HepG2 (cell line): ENCODE measurements around the gene PLCB1. TPM values are rescaled to one million over a fixed set of nuclear protein-coding genes. Genes with fewer than 3 reads are reported as not detected.

ENCODE experiments used
- ATAC-seq: fragments of 200-7000 bp; cut with Tn5 transposase; 3 replicates; pipeline ENCODE4 v1.9.1; 2020; ENCODE audit warnings: mild to moderate bottlenecking, moderate library complexity
- BruUV-seq: library from RNA; stranded (reverse); fragments of 400-500 nt; replicated peaks from 2 replicates; lab custom pipeline; 2021; lab: Mats Ljungman, UMichigan
- CTCF ChIA-PET: fragments of 300-600 bp; formaldehyde crosslinking; extraction: SDS; loops from one replicate; lab custom pipeline; 2021; ENCODE audit warnings: low total read pairs, inconsistent platforms, low intra/inter-chr PET ratio; lab: Yijun Ruan, JAX
- POLR2A ChIA-PET: fragments of 350-600 bp; sonication (Branson Sonifier 250); formaldehyde crosslinking; loops from one replicate; lab custom pipeline; 2020; ENCODE audit warnings: antibody characterized with exemption, inconsistent platforms; lab: Yijun Ruan, JAX
- DNase-seq: peaks from one replicate; pipeline ENCODE4 v3.0.0-alpha.2; 2015; ENCODE audit warnings: low spot score
- FAIRE-seq: peaks from 3 replicates; lab custom pipeline; 2011; peaks lifted over from hg19 to GRCh38; lab: Jason Lieb, UNC
- H2AFZ ChIP-seq: one replicate; pipeline ENCODE4 v1.6.1; 2011; ENCODE audit warnings: low read length, inconsistent platforms
- H3K27ac ChIP-seq: fragments of 300-600 bp; 3 replicates; pipeline ENCODE4 v1.8.0; 2011; ENCODE audit warnings: mixed run types, mild to moderate bottlenecking, mixed read lengths, low read length, inconsistent platforms; ENCODE audit not compliant: insufficient read depth; ENCODE audit errors: extremely low read length
- H3K27me3 ChIP-seq, 2 experiments: fragments of 200-600 bp in 1 of 2; 2 replicates in 1 of 2; 3 replicates in 1 of 2; pipeline versions ENCODE4 v1.6.0 to v1.8.0; 2011; ENCODE audit warnings: low read length in 2 of 2, mild to moderate bottlenecking in 2 of 2, moderate library complexity in 2 of 2, inconsistent platforms in 1 of 2; ENCODE audit not compliant: insufficient read depth in 2 of 2, control insufficient read depth in 1 of 2
- H3K36me3 ChIP-seq, 2 experiments: fragments of 200-600 bp in 1 of 2; replicated peaks in 1 of 2; 2 replicates in 1 of 2; 3 replicates in 1 of 2; pipeline versions ENCODE4 v1.5.1 to v1.8.0; 2011; ENCODE audit warnings: low read length in 2 of 2, inconsistent platforms in 1 of 2; ENCODE audit not compliant: insufficient read depth in 2 of 2, control insufficient read depth in 1 of 2
- H3K4me1 ChIP-seq: 2 replicates; pipeline ENCODE4 v1.5.1; 2012; ENCODE audit warnings: low read length, inconsistent platforms; ENCODE audit not compliant: insufficient read depth
- H3K4me2 ChIP-seq: 2 replicates; pipeline ENCODE4 v1.6.0; 2011; ENCODE audit warnings: low read depth, low read length, inconsistent platforms
- H3K4me3 ChIP-seq, 3 experiments: fragments of 200-600 bp in 1 of 3; sonication (generic), shearing (Covaris generic) in 1 of 3; replicated peaks in 1 of 3; 2 replicates each; pipeline ENCODE4 v1.5.1; 2011 to 2016; ENCODE audit warnings: low read length in 3 of 3, inconsistent platforms in 2 of 3, low read depth in 2 of 3, mild to moderate bottlenecking in 2 of 3, control low read depth in 1 of 3, mixed read lengths in 1 of 3; ENCODE audit not compliant: insufficient read depth in 1 of 3
- H3K79me2 ChIP-seq: one replicate; pipeline ENCODE4 v1.6.1; 2011; ENCODE audit warnings: low read length, inconsistent platforms; ENCODE audit not compliant: insufficient read depth
- H3K9ac ChIP-seq: 2 replicates; pipeline ENCODE4 v1.6.0; 2011; ENCODE audit warnings: mild to moderate bottlenecking, low read depth, low read length, inconsistent platforms; ENCODE audit not compliant: insufficient read depth
- H3K9me3 ChIP-seq: 2 replicates; pipeline ENCODE4 v1.5.1; 2012; ENCODE audit warnings: mild to moderate bottlenecking, low read length
- H4K20me1 ChIP-seq: 2 replicates; pipeline ENCODE4 v1.6.0; 2011; ENCODE audit warnings: inconsistent platforms, mild to moderate bottlenecking, low read length, moderate library complexity; ENCODE audit not compliant: insufficient read depth
- CBX1 ChIP-seq: IDR thresholded peaks from one replicate; pipeline ENCODE4 v1.6.1; 2016; ENCODE audit warnings: antibody characterized with exemption, low read depth
- ELF4 ChIP-seq: sonication (generic); formaldehyde crosslinking; IDR thresholded peaks from 2 replicates; pipeline ENCODE4 v1.5.0; 2020; ENCODE audit warnings: missing genetic modification reagents, mild to moderate bottlenecking, moderate library complexity, borderline replicate concordance
- GZF1 ChIP-seq: sonication (generic); formaldehyde crosslinking; IDR thresholded peaks from 2 replicates; pipeline ENCODE4 v1.5.1; 2020; ENCODE audit warnings: mild to moderate bottlenecking, missing genetic modification reagents
- HIVEP1 ChIP-seq: sonication (generic); formaldehyde crosslinking; IDR thresholded peaks from 2 replicates; pipeline ENCODE4 v1.4.0; 2020; ENCODE audit warnings: mild to moderate bottlenecking, missing genetic modification reagents
- HNF4G ChIP-seq, 2 experiments: sonication (generic) in 1 of 2; formaldehyde crosslinking in 1 of 2; IDR thresholded peaks; 2 replicates each; pipeline versions ENCODE4 v1.4.0 to v1.6.1; 2011 to 2020; ENCODE audit warnings: borderline replicate concordance in 2 of 2, low read depth in 2 of 2, mild to moderate bottlenecking in 2 of 2, low read length in 1 of 2, missing genetic modification reagents in 1 of 2, moderate library complexity in 1 of 2
- IKZF4 ChIP-seq: sonication (generic); formaldehyde crosslinking; IDR thresholded peaks from 2 replicates; pipeline ENCODE4 v1.5.1; 2020; ENCODE audit warnings: borderline replicate concordance, mild to moderate bottlenecking, low read depth, missing genetic modification reagents; ENCODE audit errors: not compliant biosample characterization
- PLSCR1 ChIP-seq: sonication (generic); formaldehyde crosslinking; IDR thresholded peaks from 2 replicates; pipeline ENCODE4 v1.5.0; 2020; ENCODE audit warnings: missing genetic modification reagents, mild to moderate bottlenecking, borderline replicate concordance
- RORA ChIP-seq: sonication (generic); formaldehyde crosslinking; IDR thresholded peaks from 2 replicates; pipeline ENCODE4 v1.5.0; 2020; ENCODE audit warnings: mild to moderate bottlenecking, missing genetic modification reagents, moderate library complexity
- TCF12 ChIP-seq, 2 experiments: fragments of 450-650 bp in 1 of 2; sonication (generic) in 1 of 2; formaldehyde crosslinking in 1 of 2; IDR thresholded peaks; 2 replicates each; pipeline versions ENCODE4 v1.6.1 to v1.8.0; 2017 to 2022; ENCODE audit warnings: antibody characterized with exemption in 1 of 2, mild to moderate bottlenecking in 1 of 2, missing genetic modification reagents in 1 of 2, moderate library complexity in 1 of 2
- TFDP2 ChIP-seq: sonication (generic); formaldehyde crosslinking; IDR thresholded peaks from 2 replicates; pipeline ENCODE4 v1.4.0; 2020; ENCODE audit warnings: missing genetic modification reagents
- ZBTB1 ChIP-seq: sonication (generic); formaldehyde crosslinking; IDR thresholded peaks from 2 replicates; pipeline ENCODE4 v1.4.0; 2020; ENCODE audit warnings: missing genetic modification reagents, borderline replicate concordance
- ZNF124 ChIP-seq: sonication (generic); formaldehyde crosslinking; IDR thresholded peaks from 2 replicates; pipeline ENCODE4 v1.4.0; 2020; ENCODE audit warnings: missing genetic modification reagents
- ZNF256 ChIP-seq: sonication (generic); formaldehyde crosslinking; conservative IDR thresholded peaks from 2 replicates; pipeline ENCODE4 v1.4.0; 2020; ENCODE audit warnings: missing genetic modification reagents
- ZNF547 ChIP-seq: sonication (generic); formaldehyde crosslinking; IDR thresholded peaks from 2 replicates; pipeline ENCODE4 v1.5.1; 2020; ENCODE audit warnings: mild to moderate bottlenecking, missing genetic modification reagents
- ZNF841 ChIP-seq: sonication (generic); formaldehyde crosslinking; IDR thresholded peaks from 2 replicates; pipeline ENCODE4 v1.8.1; 2023; ENCODE audit warnings: missing genetic modification reagents, borderline replicate concordance
- ZNF879 ChIP-seq: sonication (generic); formaldehyde crosslinking; IDR thresholded peaks from 2 replicates; pipeline ENCODE4 v1.8.1; 2023; ENCODE audit warnings: missing genetic modification reagents
- WGBS: methylation state at CpG from one replicate; pipeline ENCODE4 v1.1.6; 2017; ENCODE audit warnings: low lambda C conversion rate; 5-methylcytosine and 5-hydroxymethylcytosine counted together
- in situ Hi-C: cut with HindIII; loops from 2 replicates; pipeline ENCODE4 v1.10.0; 2017; ENCODE audit warnings: low pct_unique_long_range_greater_than_20kb; ENCODE audit not compliant: extremely low pct_ligation_motif_present
- intact Hi-C: fragments of 100-400 bp; cut with micrococcal nuclease; formaldehyde crosslinking; loops from one replicate; pipeline ENCODE4 v1.10.0; 2022; ENCODE audit not compliant: unreplicated experiment
- polyA plus RNA-seq, 8 experiments: library from polyadenylated mRNA; depleted of rRNA in 3 of 8; stranded (reverse) in 7 of 8; unstranded in 1 of 8; fragments of >200 nt; fragmentation: Illumina TruSeq in 4 of 8; extraction: Trizol in 4 of 8; gene quantifications; 2 replicates each; pipeline versions ENCODE4 v1.2.1 to v1.2.3, GENCODE V29; 2011 to 2016; ENCODE audit warnings: low read depth in 4 of 8, missing spikeins in 1 of 8, mixed read lengths in 1 of 8; ENCODE audit not compliant: insufficient read depth in 1 of 8
- total RNA-seq, 5 experiments: library from RNA; depleted of rRNA; stranded (reverse); fragments of >200 nt; fragmentation: Illumina TruSeq; extraction: Trizol; gene quantifications; 2 replicates each; pipeline ENCODE4 v1.2.3, GENCODE V29; 2016; ENCODE audit warnings: low read depth in 1 of 5
- TF ChIP-seq, protein P1 (sequence below): fragments of 450-650 bp; IDR thresholded peaks from 2 replicates; pipeline ENCODE4 v1.6.1; 2016
- TF ChIP-seq, protein P2 (sequence below): IDR thresholded peaks from 2 replicates; pipeline ENCODE4 v1.6.1; 2016; ENCODE audit warnings: mild to moderate bottlenecking
- TF ChIP-seq, protein P3 (sequence below): sonication (generic); formaldehyde crosslinking; IDR thresholded peaks from 2 replicates; pipeline ENCODE4 v1.8.1; 2023; ENCODE audit warnings: mild to moderate bottlenecking, missing genetic modification reagents, borderline replicate concordance

Gene PLCB1
- total and polyA plus RNA-seq, 2 of the 13 experiments (the other 11 are each of a cell fraction or from before 2014, with no cell fraction given): 42.4 to 55.9 TPM

DNA sequence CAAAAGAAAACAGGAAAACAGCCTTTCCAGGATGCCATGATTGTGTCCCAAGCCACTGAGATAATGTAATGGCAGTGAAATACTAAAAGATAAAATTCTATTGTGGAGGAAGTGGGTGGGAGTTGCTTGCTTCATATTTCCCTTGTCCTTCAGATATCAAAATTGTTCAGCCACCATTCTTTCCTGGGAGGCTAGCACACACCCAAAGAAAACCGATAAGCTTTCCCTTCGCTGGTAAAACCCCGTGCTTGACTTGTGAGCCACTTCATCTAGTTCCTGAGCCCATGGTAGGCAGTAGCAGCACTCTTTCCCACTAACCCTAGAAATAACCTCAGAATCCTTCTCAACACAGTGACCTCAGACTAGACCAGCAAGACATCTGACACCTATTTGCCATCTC is 579.4 kb downstream of the PLCB1 start (continued):
- TF ChIP-seq IKZF4 (CRISPR knock-in tag): no peak
- no peak for TF ChIP-seq HIVEP1
- TF ChIP-seq ZBTB1 (CRISPR knock-in tag): no peak
- TF ChIP-seq ZNF879 (CRISPR knock-in tag): no peak
- no peak for TF ChIP-seq TCF12 (IDR thresholded peaks at IDR 0.05)
- TF ChIP-seq TCF12 (CRISPR knock-in tag; IDR thresholded peaks at IDR 0.05): no peak

DNA sequence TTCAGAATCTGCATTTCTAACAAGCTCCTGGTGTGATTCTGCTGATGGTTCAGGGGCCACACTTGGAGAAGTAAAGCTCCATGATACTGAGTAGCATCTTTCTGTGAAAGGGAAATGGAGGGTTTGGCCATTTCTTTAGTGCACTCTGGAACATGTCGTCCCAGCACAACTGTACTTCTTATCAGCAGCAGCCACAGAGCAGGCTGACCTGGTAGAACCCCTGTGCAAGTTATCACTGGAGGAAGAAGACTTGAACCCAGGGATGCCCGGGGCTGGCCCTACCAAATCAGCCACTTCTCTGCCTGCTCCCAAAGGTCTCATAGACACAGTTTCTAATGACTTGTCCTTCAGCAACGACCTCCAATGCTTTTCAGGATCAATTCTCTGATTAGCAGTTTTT is 582.1 kb downstream of the PLCB1 start:
- Histone ChIP-seq H3K79me2 (no peaks in the 10 kb centered on the region), H3K4me2 (no peak overlapping the region), H3K9me3 (no peaks in the 10 kb centered on the region), H4K20me1 (no peaks in the 10 kb centered on the region), H3K36me3 (peaks cover 28 to 46% of the 10 kb centered on the region in 2 experiments), H3K4me1 (no peaks in the 10 kb centered on the region), H3K27ac (no peak overlapping the region), H3K4me3 (no peak overlapping the region), H3K9ac (no peak overlapping the region), H2AFZ (no peak overlapping the region), H3K27me3 (no peaks in the 10 kb centered on the region)
- no peak for DNase-seq
- WGBS: 75% methylated on average over 3 of the region's 3 CpGs
- POLR2A ChIA-PET: no interaction called here
- intact Hi-C loops: no loop called here
- no peak for FAIRE-seq
- ATAC-seq: no peak
- no TSS peak for BruUV-seq
- in situ Hi-C loops: no loop called here
- CTCF ChIA-PET: no interaction called here
- TF ChIP-seq CBX1 (no peak), ZNF547 (CRISPR knock-in tag) (no peak), GZF1 (CRISPR knock-in tag) (no peak), ZNF841 (CRISPR knock-in tag) (no peak), TFDP2 (CRISPR knock-in tag) (no peak), ELF4 (CRISPR knock-in tag) (no peak), RORA (CRISPR knock-in tag) (no peak), ZNF124 (CRISPR knock-in tag) (no peak), ZNF256 (CRISPR knock-in tag) (no peak), PLSCR1 (CRISPR knock-in tag) (no peak), HNF4G (IDR thresholded peaks at IDR 0.05; ENCODE audit: borderline replicate concordance, low read depth, low read length) (no peak), HNF4G (CRISPR knock-in tag; IDR thresholded peaks at IDR 0.05; ENCODE audit: borderline replicate concordance, low read depth) (no peak)
- TF ChIP-seq, protein P1, sequence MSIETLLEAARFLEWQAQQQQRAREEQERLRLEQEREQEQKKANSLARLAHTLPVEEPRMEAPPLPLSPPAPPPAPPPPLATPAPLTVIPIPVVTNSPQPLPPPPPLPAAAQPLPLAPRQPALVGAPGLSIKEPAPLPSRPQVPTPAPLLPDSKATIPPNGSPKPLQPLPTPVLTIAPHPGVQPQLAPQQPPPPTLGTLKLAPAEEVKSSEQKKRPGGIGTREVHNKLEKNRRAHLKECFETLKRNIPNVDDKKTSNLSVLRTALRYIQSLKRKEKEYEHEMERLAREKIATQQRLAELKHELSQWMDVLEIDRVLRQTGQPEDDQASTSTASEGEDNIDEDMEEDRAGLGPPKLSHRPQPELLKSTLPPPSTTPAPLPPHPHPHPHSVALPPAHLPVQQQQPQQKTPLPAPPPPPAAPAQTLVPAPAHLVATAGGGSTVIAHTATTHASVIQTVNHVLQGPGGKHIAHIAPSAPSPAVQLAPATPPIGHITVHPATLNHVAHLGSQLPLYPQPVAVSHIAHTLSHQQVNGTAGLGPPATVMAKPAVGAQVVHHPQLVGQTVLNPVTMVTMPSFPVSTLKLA: no peak
- TF ChIP-seq, protein P2, sequence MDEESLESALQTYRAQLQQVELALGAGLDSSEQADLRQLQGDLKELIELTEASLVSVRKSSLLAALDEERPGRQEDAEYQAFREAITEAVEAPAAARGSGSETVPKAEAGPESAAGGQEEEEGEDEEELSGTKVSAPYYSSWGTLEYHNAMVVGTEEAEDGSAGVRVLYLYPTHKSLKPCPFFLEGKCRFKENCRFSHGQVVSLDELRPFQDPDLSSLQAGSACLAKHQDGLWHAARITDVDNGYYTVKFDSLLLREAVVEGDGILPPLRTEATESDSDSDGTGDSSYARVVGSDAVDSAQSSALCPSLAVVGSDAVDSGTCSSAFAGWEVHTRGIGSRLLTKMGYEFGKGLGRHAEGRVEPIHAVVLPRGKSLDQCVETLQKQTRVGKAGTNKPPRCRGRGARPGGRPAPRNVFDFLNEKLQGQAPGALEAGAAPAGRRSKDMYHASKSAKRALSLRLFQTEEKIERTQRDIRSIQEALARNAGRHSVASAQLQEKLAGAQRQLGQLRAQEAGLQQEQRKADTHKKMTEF (CRISPR knock-in tag): no peak
- TF ChIP-seq, protein P3, sequence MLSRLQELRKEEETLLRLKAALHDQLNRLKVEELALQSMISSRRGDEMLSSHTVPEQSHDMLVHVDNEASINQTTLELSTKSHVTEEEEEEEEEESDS (CRISPR knock-in tag): no peak
